NCI-H1436 (cell line): ENCODE measurements around the gene AKAP7.

Experiments
- DNase-seq: peaks from one replicate; lab custom pipeline; 2025; lab: John Stamatoyannopoulos, UW

AKAP7 gene

DNA sequence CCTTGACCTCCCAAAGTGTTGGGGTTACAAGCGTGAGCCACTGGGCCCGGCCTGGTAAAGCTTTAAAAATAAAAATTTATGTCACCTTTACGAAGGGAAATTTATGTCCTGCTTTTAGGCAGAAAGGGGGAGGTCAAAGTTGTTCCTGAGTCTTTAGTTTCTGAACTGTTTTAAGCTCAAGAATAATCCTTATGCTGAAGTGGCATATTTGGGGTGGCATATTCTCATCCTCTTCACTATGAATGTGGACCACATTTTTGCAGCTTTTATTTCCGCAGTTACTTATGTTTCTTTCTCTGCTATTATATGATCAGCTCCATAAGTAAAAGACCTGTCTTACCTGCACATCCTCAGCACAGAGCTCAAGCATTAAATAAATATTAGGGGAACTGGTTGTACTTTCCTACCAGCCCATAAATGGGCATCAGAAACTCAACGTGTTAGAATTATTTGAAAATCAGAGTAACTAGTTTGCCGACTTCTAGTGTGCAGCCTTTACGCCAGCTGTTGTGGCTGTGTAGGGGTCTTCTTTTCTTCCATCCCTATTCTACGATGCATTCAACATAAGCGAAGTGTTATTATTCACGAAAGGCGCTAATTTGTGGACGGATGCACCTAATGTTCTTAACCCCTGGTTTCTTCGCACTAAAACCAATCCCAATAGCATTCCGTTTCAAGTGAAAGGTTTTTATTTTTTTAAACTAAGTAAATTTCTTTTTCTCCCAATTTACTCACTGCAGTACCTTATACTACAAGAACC is 867 bp upstream of the AKAP7 start:
- no peak for DNase-seq

- no peak for DNase-seq
These were observed 355 bp upstream of the AKAP7 start for GRCh38 chr6:131134980-131135243.

DNA sequence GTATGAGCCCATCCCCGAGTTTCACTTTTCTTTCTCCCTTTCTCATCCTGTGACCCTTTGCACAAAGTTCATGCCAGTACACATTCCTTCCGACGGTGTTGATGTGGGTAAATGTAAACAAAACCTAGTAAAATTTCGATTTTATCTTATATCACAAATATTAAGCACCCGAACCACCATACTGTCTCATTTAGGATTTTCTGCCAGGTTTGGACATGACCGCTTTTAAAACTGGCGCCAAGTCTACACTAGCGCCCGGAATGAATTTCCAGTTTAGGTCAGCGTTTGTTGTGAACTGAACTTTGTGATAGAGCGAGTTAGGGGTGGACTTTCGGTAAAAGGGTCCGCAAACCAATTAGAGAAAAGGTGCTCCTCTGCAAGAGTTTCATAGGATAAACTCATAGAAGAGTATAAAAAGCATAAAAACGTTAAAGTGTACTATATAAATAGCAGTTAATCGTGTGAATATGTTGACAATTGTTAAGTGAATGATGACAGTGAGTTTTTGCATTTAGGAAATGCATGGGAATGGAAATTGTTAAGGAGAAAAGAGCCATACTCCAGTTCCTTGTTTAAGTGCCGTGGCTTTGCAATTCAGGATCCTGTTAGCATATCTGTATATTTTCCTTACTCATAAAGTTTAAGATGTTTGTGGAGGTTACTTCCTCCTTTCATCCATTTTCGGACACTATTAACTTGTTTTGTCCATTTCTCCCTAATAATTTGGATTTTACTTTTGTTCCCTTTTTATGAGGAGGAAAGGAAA is 937 bp downstream of the AKAP7 start:
- no peak for DNase-seq

GRCh38 chr6:131139599-131139998 is 4.3 kb downstream of the AKAP7 start:
- DNase-seq: no peak

GRCh38 chr6:131143319-131143718 is 8.1 kb downstream of the AKAP7 start:
- no peak for DNase-seq

DNA sequence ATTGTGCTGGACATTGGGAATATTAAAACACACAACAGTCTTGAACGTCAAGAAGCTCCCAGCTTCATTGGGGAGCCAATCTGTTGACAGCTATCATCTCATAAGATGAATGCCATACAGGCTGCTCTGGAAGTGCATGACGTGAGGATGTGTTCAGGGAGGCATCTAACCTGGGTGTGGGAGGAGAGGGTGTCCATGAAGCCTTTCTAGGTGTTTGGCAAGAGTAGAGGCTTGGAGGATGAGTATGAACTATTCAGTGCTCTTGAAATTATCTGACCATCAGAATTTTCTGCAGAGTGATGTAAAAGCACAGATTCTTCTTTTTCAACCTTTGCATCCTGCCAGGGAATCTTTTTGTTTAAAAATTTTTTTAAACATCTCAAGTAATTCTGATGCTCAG is 11.6 kb downstream of the AKAP7 start:
- DNase-seq: no peak

GRCh38 chr6:131156411-131156810 is 21.1 kb downstream of the AKAP7 start:
- DNase-seq: no peak

- DNase-seq: no peak
These were observed 24.3 kb downstream of the AKAP7 start for GRCh38 chr6:131159578-131159977.

GRCh38 chr6:131160254-131160758 is 25.0 kb downstream of the AKAP7 start:
- DNase-seq: no peak

DNA sequence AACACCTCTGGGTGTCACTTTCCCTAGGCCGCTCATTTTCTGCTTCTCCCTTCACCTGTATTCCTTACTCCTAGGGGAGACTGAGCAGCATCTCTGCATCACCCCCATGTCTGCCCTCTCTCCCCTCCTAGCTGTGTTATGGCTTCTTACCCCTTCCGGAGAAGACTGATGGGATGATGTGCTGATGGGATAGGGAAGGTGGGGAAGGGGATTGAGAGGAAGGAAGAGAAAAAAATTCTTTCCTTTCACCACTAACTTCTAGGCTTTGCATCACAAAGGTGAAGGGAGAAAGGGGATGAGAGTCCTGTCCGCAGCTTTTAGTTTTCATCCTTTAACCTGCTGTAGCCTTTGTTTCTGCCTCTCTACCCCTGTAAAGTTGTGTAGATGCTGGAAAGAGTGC is 26.7 kb downstream of the AKAP7 start:
- DNase-seq: no peak

GRCh38 chr6:131163886-131164285 is 28.6 kb downstream of the AKAP7 start:
- DNase-seq: no peak

- no peak for DNase-seq
These were observed 29.2 kb downstream of the AKAP7 start for GRCh38 chr6:131164506-131164905.

DNA sequence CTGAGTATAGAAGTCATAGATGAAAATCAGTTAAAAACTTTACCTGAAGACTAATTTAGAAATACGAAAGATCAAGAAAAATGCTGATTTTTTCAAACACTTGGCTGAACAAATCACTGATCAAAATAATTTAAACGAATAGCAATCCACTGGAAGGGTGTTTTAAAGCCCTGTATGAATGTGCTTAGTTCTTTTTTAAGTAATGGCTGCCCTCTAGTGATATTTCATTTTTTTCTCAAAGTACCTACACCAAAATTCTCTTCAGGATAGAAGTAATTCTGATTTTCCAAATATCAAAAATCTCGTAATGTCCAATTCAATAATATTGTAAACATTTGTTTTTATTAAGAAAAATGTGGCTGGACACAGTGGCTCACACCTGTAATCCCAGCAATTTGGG is 32.5 kb downstream of the AKAP7 start:
- DNase-seq: no peak

GRCh38 chr6:131169613-131170012 is 34.3 kb downstream of the AKAP7 start:
- DNase-seq: no peak

DNA sequence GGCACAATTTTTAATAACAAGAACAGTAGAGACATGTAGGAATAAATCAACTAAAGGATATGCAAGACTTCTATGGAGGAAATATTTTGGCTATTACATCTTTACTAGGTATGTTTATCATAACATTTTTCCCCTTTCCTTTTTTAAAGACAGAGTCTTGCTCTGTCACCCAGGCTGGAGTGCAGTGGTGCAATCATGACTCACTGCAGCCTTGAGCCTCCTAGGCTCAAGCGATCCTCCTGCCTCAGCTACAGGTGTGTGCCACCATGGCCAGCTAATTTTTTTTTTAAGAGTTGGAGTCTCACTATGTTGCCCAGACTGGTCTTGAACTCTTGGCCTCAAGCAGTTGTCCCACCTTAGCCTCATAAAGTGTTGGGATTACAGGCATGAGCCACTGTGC is 37.0 kb downstream of the AKAP7 start:
- no peak for DNase-seq

DNA sequence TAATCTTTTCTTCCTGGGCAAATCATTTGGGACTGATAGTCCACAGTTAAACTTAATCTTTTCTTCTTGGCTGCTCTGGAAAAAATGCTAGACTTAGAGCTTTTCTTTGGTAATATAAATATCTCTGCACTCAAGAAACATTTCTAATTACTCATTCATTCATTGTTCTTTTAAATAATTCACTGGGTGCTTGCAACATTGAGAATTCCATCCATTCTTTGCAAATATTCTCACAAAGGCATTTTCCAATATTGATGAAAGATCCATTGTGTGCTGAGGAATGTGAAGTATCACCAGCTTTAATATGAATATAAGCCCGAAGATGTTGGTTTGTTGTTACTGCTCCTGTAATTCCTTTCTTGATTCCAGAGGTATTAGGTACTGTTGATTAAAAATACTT is 38.4 kb downstream of the AKAP7 start:
- DNase-seq: no peak

- no peak for DNase-seq
These were observed 40.3 kb downstream of the AKAP7 start for GRCh38 chr6:131175564-131175963.

- no peak for DNase-seq
These were observed 42.7 kb downstream of the AKAP7 start for GRCh38 chr6:131177996-131178395.

DNA sequence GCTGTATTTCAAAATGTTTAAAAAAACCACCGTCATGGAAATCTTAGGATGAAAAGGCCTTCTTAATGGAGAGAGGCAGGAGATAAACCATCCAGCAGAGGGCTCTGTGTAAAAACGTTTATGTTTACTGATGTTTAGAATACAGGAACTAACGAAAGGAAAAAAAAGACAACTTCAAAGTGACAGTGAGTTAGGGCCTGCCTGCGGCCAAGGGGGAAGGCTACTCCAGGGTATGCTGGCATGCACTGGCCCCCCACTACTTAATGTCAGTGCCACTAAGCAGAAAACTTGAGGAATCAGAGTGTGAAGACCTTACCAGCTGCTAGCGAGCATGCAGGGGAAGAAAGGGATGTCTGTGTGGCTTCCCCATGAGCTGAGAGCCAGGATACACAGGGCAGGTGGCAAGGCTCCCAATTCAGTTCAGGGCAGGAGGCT is 47.7 kb downstream of the AKAP7 start:
- DNase-seq: peak; percentile 3

DNA sequence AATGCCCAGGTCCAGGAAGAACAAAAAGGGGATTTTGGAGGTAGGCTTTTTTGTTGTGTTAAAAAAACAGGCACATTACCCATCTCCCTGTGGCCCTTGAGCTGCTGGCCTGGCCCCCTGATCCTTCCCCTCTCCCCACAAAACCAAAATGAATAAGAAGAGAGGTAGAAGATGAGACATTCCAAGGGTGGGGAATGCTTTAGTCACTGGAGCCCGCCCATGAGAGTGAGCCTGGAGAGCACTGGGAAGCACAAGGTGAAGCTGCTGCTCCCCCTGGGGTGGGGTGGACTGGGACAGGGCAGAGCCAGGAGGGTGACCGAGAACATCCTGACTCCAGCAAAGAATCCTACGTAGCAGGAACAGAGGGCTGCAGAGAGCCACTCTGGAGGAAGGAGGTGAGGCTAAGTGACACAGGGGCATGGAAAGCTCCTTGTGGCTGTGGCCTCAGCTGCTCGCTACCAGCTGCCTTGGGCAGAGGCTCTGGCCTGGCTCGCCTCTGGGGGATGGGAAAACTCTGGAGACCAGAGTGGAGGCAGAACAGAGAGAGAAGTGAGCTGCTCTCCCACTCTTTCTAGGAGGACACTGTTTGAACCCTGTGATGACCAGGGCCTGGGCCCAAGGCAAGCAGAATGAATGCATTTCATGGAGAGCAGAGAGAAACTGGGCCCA is 48.3 kb downstream of the AKAP7 start:
- DNase-seq: no peak

- DNase-seq: no peak
These were observed 56.3 kb downstream of the AKAP7 start for GRCh38 chr6:131191590-131191989.

DNA sequence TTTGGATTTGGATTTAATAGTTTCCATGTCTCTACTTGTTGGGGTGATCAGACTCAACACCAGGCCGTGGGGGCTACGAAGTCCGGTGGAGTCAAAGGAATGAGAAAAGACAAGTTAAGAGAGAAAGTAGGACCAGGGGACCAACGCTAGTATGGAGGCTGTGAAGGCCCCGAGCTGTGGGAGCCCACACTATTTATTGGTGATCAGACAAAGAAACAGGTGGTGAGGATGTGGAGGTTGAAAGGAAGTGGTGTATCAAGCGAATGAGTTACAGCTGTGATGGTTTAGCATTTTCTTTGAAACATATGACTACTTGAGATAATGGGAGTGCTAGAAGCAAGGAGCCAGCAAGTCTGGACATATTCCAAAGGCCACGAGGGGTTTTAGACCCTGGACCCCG is 62.4 kb downstream of the AKAP7 start:
- no peak for DNase-seq
